Loucy (cell line): ENCODE measurements around the gene CEP57.

Source experiments
- CTCF ChIP-seq: fragments of 200-600 bp; sonication (generic); conservative IDR thresholded peaks from 2 replicates; pipeline ENCODE4 v1.5.1; 2014; ENCODE audit warnings: mild to moderate bottlenecking, antibody characterized with exemption, low read length
- EZH2phosphoT487 ChIP-seq: fragments of 200-600 bp; IDR thresholded peaks from 2 replicates; pipeline ENCODE4 v1.6.1; 2018; ENCODE audit warnings: antibody characterized with exemption, mild to moderate bottlenecking, moderate library complexity, borderline replicate concordance

- TF ChIP-seq CTCF: no peak
- no peak for TF ChIP-seq EZH2phosphoT487
These were observed at the start of gene CEP57 for GRCh38 chr11:95790123-95790932.
